DND-41 (cell line): ENCODE results near the gene SCNN1B.
"Not testable (repeated sequence)": the region's sequence is repeated elsewhere in the genome, so short reads cannot be mapped to it uniquely, and the experiment has no call there.

Experiments used
- ATAC-seq: fragments of 200-7000 bp; cut with Tn5 transposase; 3 replicates; pipeline ENCODE4 v1.9.1; 2021; ENCODE audit warnings: low read depth; ENCODE audit not compliant: insufficient read depth
- DNase-seq: peaks from one replicate; pipeline ENCODE4 v3.0.0-alpha.2; 2020
- H2AFZ ChIP-seq: 2 replicates; pipeline ENCODE4 v1.6.0; 2012; ENCODE audit warnings: low read depth, low read length
- H3K27ac ChIP-seq: 2 replicates; pipeline ENCODE4 v1.5.1; 2012; ENCODE audit warnings: low read length, inconsistent platforms
- H3K27me3 ChIP-seq: fragments of 200-600 bp; sonication (generic); 2 replicates; pipeline ENCODE4 v1.6.0; 2012; ENCODE audit warnings: low read length, mild to moderate bottlenecking, inconsistent platforms; ENCODE audit not compliant: insufficient read depth, poor library complexity
- H3K36me3 ChIP-seq: 2 replicates; pipeline ENCODE4 v1.5.1; 2012; ENCODE audit warnings: low read length, inconsistent platforms; ENCODE audit not compliant: insufficient read depth
- H3K4me1 ChIP-seq: 2 replicates; pipeline ENCODE4 v1.5.1; 2012; ENCODE audit warnings: mild to moderate bottlenecking, low read length; ENCODE audit not compliant: insufficient read depth
- H3K4me2 ChIP-seq: 2 replicates; pipeline ENCODE4 v1.6.0; 2012; ENCODE audit warnings: mild to moderate bottlenecking, moderate library complexity, low read length, inconsistent platforms; ENCODE audit not compliant: insufficient read depth
- H3K4me3 ChIP-seq, 2 experiments: fragments of 200-600 bp in 1 of 2; shearing (Covaris generic) in 1 of 2; 2 replicates each; pipeline ENCODE4 v1.5.1; 2012 to 2016; ENCODE audit warnings: inconsistent platforms in 2 of 2, low read length in 2 of 2, mild to moderate bottlenecking in 2 of 2, low read depth in 1 of 2, moderate library complexity in 1 of 2
- H3K79me2 ChIP-seq: 2 replicates; pipeline ENCODE4 v1.6.0; 2012; ENCODE audit warnings: low read length, inconsistent platforms; ENCODE audit not compliant: insufficient read depth
- H3K9ac ChIP-seq: 2 replicates; pipeline ENCODE4 v1.6.0; 2012; ENCODE audit warnings: low read depth, mild to moderate bottlenecking, inconsistent platforms, low read length, moderate library complexity
- H3K9me3 ChIP-seq: 2 replicates; pipeline ENCODE4 v1.5.1; 2012; ENCODE audit warnings: low read length, moderate library complexity, mild to moderate bottlenecking, inconsistent platforms; ENCODE audit not compliant: insufficient read depth, severe bottlenecking
- H4K20me1 ChIP-seq: 2 replicates; pipeline ENCODE4 v1.6.0; 2012; ENCODE audit warnings: low read length; ENCODE audit not compliant: insufficient read depth
- CTCF ChIP-seq: IDR thresholded peaks from 2 replicates; pipeline ENCODE4 v1.5.1; 2012; ENCODE audit warnings: borderline replicate concordance, low read length, moderate library complexity, mild to moderate bottlenecking; ENCODE audit not compliant: poor library complexity, severe bottlenecking; ENCODE audit errors: extremely low read depth
- EZH2 ChIP-seq: IDR thresholded peaks from 3 replicates; pipeline ENCODE4 v1.6.1; 2012; ENCODE audit warnings: borderline replicate concordance, low read depth, mild to moderate bottlenecking, moderate library complexity, low read length, inconsistent platforms; ENCODE audit not compliant: severe bottlenecking

The SCNN1B gene

DNA sequence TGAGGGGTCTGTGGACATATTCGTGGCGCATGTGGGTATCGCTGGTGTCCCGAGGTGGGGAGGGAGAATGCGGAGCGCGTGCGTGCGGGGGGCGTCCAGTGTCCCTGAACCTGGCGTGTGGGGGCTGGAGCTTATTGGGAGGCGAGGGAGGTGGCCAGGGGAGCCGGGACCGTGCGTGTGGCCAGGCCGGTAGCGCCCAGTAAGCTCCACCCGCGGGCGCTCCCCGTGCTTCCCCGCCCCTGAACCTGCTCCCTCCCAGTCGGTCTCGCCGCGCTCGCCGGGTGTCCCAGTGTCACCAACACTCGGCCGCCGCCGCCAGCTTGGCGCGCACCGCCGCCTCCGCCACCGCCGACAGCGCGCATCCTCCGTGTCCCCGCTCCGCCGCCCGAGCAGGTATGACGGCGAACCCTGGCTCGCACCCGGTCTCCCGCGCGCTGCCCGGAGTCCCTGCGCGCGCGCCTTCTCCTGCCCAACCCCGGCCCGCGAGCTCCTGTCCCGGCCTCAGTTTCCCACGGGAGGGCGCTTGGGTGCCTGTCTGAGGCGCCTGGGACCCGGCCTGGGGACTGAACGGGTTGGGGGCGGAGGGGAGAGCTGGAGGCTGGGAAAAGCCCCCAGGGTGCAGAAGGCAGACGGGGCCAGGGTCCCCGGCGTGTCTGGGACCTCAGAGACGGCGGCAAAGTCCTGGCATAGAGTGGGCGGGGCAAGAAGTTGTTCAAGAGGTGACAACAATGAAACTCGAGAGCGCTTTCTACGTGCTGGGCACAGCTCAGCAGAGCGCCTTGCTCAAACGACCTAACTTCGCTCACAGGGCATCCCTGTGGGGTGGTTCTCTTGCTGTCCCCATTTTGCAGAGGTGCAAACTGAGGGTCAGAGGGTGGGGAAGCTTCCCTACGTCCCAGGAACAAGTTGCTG, at the start of gene SCNN1B:
Gene SCNN1B, plus strand, starts transcription at position 258 of the 912 bp plus-strand sequence. CDS start 46,298 bp downstream, outside the sequence.
- no peaks in the 10 kb centered on the region for H3K27me3 ChIP-seq
- TF ChIP-seq EZH2 (no peak), CTCF (no peak)
- H4K20me1 ChIP-seq: no peaks in the 10 kb centered on the region
- H3K9ac ChIP-seq: no peak within 1 kb of the TSS
- DNase-seq (no peak), ATAC-seq (no peak)
- H3K4me1 ChIP-seq: no peaks in the 10 kb centered on the region
- H3K4me3 ChIP-seq: no peak within 1 kb of the TSS
- no peak within 1 kb of the TSS for H3K27ac ChIP-seq
- H3K4me2 ChIP-seq: no peak within 1 kb of the TSS
- H2AFZ ChIP-seq: no peak within 1 kb of the TSS
- no peaks in the 10 kb centered on the region for H3K79me2 ChIP-seq
- H3K9me3 ChIP-seq: no peaks in the 10 kb centered on the region
- H3K36me3 ChIP-seq: no peaks in the 10 kb centered on the region

DNA sequence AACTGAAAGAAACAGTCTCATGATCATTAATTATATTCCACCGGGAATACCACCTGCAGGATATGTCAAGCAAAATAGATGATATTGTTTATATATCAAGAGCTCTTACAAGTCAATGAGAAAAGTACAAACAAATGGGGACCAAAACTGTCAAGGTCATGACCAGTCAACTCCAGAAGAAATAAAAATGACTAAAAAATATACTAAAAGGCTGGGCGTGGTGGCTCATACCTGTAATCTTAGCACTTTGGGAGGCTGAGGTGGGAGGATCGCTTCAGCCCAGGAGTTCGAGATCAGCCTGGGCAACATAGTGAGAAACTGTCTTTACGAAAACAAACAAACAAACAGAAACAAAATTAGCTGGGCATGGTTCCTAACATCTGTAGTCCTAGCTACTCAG, 49.8 kb upstream of the SCNN1B start:
- DNase-seq (no peak), ATAC-seq (no peak)
- Histone ChIP-seq H3K27ac (no peak overlapping the region), H3K79me2 (no peaks in the 10 kb centered on the region), H2AFZ (no peak overlapping the region), H3K27me3 (no peaks in the 10 kb centered on the region), H4K20me1 (no peaks in the 10 kb centered on the region), H3K9me3 (no peaks in the 10 kb centered on the region), H3K4me3 (no peak overlapping the region), H3K36me3 (no peaks in the 10 kb centered on the region), H3K9ac (no peak overlapping the region), H3K4me2 (no peak overlapping the region), H3K4me1 (no peaks in the 10 kb centered on the region)
- TF ChIP-seq CTCF: no peak
- TF ChIP-seq EZH2: no peak

DNA sequence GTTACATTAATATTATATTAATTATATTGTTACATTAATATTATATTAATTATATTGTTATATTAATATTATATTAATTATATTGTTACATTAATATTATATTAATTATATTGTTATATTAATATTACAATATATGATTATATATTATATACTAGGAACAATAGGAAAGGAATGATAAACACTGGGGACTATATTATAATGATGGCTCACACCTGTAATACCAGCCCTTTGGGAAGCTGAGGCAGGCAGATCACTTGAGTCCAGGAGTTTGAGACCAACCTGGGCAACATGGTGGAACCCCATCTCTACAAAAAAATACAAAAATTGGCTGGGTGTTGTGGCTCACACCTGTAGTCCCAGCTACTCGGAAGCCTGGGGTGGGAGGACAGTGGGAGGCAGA, 48.5 kb upstream of the SCNN1B start:
- H3K9ac ChIP-seq, H3K4me2 ChIP-seq, H3K36me3 ChIP-seq, H3K4me1 ChIP-seq, DNase-seq, H2AFZ ChIP-seq, H4K20me1 ChIP-seq, H3K79me2 ChIP-seq, H3K9me3 ChIP-seq, H3K4me3 ChIP-seq, H3K27ac ChIP-seq, ATAC-seq, H3K27me3 ChIP-seq: not testable (repeated sequence)

DNA sequence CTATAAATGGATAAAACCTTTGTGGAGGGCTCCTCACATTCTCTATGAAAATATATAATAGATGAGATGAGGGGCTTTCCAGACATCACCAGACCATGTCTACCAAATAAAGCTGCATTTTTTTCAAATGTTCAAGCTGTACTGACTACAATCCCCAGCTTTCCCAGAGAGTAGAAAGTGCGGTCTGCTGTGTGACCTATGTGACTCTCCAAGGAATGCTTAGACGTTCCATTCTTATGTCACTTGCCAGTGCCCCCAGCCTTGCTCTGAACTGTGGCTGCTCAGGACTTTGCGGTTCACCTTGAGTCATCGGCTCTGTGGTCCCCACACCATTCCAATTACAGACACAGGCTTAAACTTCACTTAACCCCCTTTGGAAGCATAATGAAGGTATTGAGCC, 47.8 kb upstream of the SCNN1B start:
- no peak for TF ChIP-seq EZH2

More for the DNA sequence above, 47.8 kb upstream of the SCNN1B start:
- Histone ChIP-seq H3K4me3 (no peak overlapping the region), H3K79me2 (no peaks in the 10 kb centered on the region), H3K4me1 (no peaks in the 10 kb centered on the region), H3K9ac (no peak overlapping the region), H3K9me3 (no peaks in the 10 kb centered on the region), H3K4me2 (no peak overlapping the region), H4K20me1 (no peaks in the 10 kb centered on the region), H3K36me3 (no peaks in the 10 kb centered on the region), H2AFZ (no peak overlapping the region), H3K27me3 (peaks cover 2% of the 10 kb centered on the region), H3K27ac (no peak overlapping the region)
- DNase-seq: no peak
- peak; percentile 27; the same call in 1 of the 3 replicates for ATAC-seq
